LNCAP (cell line): Measurements from ENCODE around the gene MRPS30.

Experiments
- TF ChIP-seq, protein P1 (sequence below): fragments of 450-650 bp; IDR thresholded peaks from 2 replicates; pipeline ENCODE4 v1.5.1; 2017; ENCODE audit warnings: mild to moderate bottlenecking

MRPS30 gene

GRCh38 chr5:44808435-44809214, at the start of gene MRPS30:
Gene MRPS30 (plus strand): TSS chr5:44808947. CDS start chr5:44808963, 16 bp downstream.
- TF ChIP-seq, protein P1, sequence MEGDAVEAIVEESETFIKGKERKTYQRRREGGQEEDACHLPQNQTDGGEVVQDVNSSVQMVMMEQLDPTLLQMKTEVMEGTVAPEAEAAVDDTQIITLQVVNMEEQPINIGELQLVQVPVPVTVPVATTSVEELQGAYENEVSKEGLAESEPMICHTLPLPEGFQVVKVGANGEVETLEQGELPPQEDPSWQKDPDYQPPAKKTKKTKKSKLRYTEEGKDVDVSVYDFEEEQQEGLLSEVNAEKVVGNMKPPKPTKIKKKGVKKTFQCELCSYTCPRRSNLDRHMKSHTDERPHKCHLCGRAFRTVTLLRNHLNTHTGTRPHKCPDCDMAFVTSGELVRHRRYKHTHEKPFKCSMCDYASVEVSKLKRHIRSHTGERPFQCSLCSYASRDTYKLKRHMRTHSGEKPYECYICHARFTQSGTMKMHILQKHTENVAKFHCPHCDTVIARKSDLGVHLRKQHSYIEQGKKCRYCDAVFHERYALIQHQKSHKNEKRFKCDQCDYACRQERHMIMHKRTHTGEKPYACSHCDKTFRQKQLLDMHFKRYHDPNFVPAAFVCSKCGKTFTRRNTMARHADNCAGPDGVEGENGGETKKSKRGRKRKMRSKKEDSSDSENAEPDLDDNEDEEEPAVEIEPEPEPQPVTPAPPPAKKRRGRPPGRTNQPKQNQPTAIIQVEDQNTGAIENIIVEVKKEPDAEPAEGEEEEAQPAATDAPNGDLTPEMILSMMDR = peak; percentile 58

- TF ChIP-seq, protein P1 = no peak
These were observed 39.4 kb upstream of the MRPS30 start for GRCh38 chr5:44769200-44769876.

- TF ChIP-seq, protein P1 = no peak
These were observed 38.9 kb upstream of the MRPS30 start for GRCh38 chr5:44769877-44770209.

- TF ChIP-seq, protein P1 = no peak
These were observed 37.7 kb upstream of the MRPS30 start for GRCh38 chr5:44770780-44771717.

DNA sequence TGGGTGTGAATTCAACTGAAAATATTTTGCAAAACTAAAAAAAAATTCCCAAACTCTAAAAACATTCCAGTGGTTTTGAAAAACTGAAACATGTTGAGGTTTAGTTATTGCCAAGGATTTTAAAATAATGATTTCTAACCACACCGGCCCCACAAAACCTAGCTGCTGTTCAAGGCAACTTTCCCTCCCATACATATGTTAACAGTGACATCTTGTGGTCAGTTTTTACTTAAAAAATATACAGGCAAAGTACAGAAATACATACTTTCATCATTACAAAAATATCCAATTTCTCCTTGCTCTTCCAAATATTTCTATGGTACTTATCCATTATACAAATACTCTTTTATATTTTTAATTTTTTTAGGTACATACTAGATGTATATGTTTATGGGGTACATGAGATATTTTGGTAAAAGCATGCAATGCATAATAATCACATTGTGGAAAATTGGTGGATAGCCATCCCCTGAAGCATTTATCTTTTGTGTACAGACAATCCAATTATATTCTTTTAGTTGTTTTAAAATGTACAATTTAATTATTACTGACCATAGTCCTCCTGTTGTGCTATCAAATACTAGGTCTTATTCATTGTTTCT, 34.4 kb upstream of the MRPS30 start:
- TF ChIP-seq, protein P1 = peak; percentile 53

DNA sequence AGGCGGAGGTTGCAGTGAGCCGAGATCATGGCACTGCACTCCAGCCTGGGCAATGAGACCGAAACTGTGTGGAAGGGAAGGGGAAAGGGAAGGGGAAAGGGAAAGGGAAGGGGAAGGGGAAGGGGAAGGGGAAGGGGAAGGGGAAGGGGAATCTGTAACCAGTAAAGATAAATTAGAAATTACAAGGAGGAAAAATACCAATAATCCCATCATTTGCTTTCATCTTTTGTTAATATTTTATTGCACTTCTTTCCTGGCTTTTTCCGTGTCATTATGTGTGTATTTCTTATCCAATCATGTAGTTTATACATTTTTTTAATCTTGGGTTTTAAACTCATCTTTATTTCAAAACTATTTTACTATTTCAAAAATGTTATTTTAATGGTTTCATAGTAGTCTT, 29.6 kb upstream of the MRPS30 start:
- TF ChIP-seq, protein P1 = no peak

DNA sequence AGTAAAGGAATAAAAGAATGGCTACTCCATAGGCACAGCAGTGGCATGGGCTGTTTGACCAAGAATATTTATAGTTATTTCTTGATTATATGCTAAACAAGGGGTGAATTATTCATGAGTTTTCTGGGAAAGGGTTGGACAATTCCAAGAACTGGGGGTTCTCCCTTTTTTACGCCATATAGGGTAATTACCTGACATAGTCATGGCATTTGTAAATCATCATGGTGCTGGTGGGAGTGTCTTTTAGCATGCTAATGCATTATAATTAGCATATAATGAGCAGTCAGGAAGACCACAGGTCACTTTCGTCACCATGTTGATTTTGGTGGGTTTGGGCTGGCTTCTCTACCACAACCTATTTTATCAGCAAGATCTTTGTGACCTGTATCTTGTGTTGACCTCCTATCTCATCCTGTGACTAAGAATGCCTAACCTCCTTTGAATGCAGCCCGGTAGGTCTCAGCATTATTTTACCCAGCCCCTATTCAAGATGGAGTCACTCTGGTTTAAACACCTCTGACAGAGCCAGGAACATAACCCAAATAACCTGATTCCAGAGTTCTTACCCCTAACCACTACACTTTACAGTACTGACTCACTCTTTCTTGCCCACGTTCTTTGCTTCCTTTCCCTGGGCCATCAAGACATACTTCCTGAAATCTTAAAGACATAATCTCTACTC, 25.0 kb upstream of the MRPS30 start:
- TF ChIP-seq, protein P1 = no peak
